GM18526 (cell line): ENCODE measurements around the gene GIMAP6.

Source experiments
- POLR2A ChIP-seq: IDR thresholded peaks from 3 replicates; pipeline ENCODE4 v1.6.1; 2011; ENCODE audit not compliant: insufficient read length; ENCODE audit errors: extremely low read depth

Gene GIMAP6

DNA sequence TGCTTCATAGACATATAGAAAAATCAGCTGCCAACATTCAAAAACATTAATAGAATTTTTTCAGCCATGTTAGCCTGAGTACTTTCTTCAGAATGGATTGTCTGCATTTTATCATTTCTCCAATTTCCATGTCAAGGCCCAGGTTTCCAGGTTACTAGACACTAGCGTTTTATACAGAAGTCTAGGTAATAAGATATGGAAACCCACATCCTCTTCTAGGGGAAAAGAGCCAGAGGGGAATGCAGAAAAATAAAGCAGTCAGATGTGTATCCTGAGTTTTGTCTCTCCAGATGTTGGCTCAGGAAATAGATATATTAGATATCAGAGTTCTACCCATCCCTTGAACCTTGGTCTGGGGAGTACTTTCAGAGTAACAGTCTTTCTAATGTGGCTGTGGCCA, 44.6 kb downstream of the GIMAP6 start:
- no peak for TF ChIP-seq POLR2A

DNA sequence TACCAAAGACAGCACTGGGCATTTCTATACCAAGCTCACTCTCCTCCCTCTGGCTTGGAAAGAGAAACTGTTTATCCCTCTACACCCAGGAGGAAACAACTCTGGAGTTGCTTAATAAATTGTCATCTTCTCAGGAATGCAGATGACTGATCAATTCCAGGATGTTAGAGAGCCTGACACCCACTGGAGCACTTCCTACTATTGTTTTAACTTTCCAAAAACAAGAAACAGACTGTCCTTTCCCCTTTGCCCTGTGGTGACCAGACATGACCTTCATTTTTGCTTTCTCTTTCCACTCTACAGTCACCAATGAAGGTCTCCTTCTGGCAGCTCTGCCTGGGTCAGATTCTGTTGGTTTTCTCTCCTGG, 45.4 kb downstream of the GIMAP6 start:
- no peak for TF ChIP-seq POLR2A

DNA sequence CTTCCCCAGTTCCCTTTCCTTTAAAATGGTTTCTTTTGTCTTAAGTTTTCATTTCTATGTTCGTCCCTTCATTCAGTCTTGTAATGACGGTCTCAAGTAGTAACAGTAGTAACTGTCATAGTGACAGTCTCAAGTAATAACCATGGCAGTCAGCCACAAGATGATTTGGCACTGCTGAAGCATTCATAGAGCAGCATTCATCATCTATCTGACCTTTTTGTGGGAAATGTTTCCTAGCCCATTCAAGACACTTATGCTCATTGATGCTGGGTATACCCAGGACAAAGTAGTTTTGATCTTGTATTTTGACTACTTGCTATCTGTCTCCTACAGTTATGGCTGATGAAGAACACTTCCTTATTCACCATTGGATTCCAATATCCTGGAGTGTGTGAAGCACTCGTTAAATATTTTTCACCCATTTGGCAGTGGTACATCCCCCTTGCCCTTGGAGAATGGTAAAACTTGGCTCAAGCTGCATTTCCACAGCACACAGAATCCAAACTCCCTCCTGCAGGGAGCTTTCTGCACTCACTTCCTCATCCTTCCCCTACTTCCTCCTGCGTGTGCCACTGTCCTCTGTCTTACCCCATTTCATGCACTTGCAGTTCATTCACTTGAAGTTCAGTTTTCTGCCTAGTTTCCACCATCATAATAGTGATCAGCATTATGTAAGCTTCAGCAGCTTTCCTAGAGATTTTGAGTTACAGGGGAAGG, 46.0 kb downstream of the GIMAP6 start:
- no peak for TF ChIP-seq POLR2A

DNA sequence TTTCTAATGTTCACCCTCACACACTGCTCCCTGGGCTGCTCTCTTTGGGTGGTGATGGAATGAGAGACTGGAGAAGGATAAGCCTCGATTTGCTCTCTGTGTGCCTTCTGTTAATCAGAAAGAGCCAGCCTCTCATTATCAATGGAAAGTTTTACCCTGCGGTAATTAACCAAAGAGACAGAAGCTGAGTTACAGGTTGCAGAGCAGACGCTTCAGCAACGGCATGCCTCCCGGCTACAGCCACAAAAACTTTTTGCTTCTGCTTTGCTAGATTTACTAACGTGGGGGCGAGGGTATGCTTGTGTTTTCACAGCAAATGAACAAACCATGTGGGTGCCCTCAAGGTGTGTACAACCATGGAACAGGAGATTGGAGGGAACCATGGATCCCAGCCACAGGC, 47.0 kb downstream of the GIMAP6 start:
- TF ChIP-seq POLR2A = no peak

DNA sequence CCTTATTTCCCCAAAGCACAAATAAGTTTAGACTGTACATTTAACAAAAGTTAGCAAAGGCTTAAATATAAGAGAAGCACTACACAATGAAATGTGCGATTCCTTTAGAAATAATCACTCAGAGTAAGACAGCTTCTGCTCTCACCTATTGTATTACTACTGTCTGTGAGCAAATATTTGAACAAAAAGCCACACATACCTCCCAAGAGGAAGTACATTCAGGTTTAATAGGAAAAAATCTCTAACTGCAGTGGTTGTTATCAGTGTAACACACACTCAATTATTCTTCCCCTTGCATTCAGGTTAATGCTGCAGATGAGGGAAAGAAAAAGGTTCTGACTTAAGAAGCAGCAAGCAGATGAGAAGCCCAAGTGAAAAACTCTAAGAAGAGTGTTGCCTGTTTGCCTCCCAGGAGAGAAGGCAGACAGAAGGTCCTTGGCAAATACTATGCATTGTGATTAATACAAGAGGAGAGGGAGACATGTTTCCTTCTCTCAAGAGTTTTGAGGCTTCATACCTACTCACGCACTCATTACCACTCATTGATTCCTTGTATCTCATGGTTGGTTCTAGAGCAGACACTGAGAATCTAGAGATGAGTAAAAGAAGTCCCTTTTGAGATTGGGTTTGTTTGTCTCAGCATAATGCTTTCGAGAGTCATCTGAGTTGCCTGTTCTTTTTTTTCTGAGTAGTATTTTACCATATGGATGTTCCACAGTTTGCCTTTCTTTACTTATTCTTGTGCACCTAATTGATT, 51.4 kb downstream of the GIMAP6 start:
- TF ChIP-seq POLR2A = no peak
